H9 (cell line): ENCODE measurements around the gene SYNPO2. TPM values are rescaled to one million over a fixed set of nuclear protein-coding genes. Genes with fewer than 3 reads are reported as not detected.

Experiments used
- DNase-seq: peaks from one replicate; pipeline ENCODE4 v3.0.0-alpha.2; 2017
- H2AFZ ChIP-seq: one replicate; pipeline ENCODE4 v1.6.1; 2013; ENCODE audit warnings: mild to moderate bottlenecking, low read length, control low read depth, moderate library complexity
- H2AK5ac ChIP-seq: 2 replicates; pipeline ENCODE4 v1.6.1; 2013; ENCODE audit warnings: low read length, control low read depth, mixed read lengths; ENCODE audit not compliant: insufficient read length
- H2BK120ac ChIP-seq: one replicate; pipeline ENCODE4 v1.6.1; 2013; ENCODE audit warnings: low read depth, mild to moderate bottlenecking, low read length, control low read depth, inconsistent platforms; ENCODE audit not compliant: poor library complexity, severe bottlenecking
- H2BK12ac ChIP-seq: 2 replicates; pipeline ENCODE4 v1.6.1; 2013; ENCODE audit warnings: low read length, control low read depth, mixed read lengths, low read depth; ENCODE audit not compliant: insufficient read length
- H2BK15ac ChIP-seq: 2 replicates; pipeline ENCODE4 v1.6.1; 2013; ENCODE audit warnings: low read depth, low read length, control low read depth
- H2BK20ac ChIP-seq: one replicate; pipeline ENCODE4 v1.6.1; 2013; ENCODE audit warnings: low read depth, mild to moderate bottlenecking, low read length, control low read depth, inconsistent platforms; ENCODE audit not compliant: poor library complexity, severe bottlenecking
- H2BK5ac ChIP-seq: 2 replicates; pipeline ENCODE4 v1.6.1; 2013; ENCODE audit warnings: low read length, control low read depth, mixed read lengths; ENCODE audit not compliant: insufficient read length
- H3K14ac ChIP-seq: 2 replicates; pipeline ENCODE4 v1.6.1; 2013; ENCODE audit warnings: low read length, control low read depth; ENCODE audit not compliant: insufficient read depth
- H3K18ac ChIP-seq: 2 replicates; pipeline ENCODE4 v1.6.1; 2013; ENCODE audit warnings: low read depth, mild to moderate bottlenecking, mixed read lengths, low read length, control low read depth; ENCODE audit not compliant: insufficient read length
- H3K23ac ChIP-seq: 2 replicates; pipeline ENCODE4 v1.6.1; 2013; ENCODE audit warnings: low read length, control low read depth, mixed read lengths, low read depth; ENCODE audit not compliant: insufficient read length
- H3K23me2 ChIP-seq: 2 replicates; pipeline ENCODE4 v1.6.1; 2013; ENCODE audit warnings: low read depth, mild to moderate bottlenecking, mixed read lengths, low read length, control low read depth; ENCODE audit not compliant: insufficient read length, poor library complexity, severe bottlenecking
- H3K27ac ChIP-seq: 2 replicates; pipeline ENCODE4 v1.5.1; 2013; ENCODE audit warnings: low read length, control low read depth, mixed read lengths, low read depth; ENCODE audit not compliant: insufficient read length
- H3K27me3 ChIP-seq: 2 replicates; pipeline ENCODE4 v1.6.1; 2013; ENCODE audit warnings: low read length, control low read depth, inconsistent platforms; ENCODE audit not compliant: insufficient read depth
- H3K4ac ChIP-seq: 2 replicates; pipeline ENCODE4 v1.6.1; 2013; ENCODE audit warnings: low read depth, mild to moderate bottlenecking, control low read depth, inconsistent platforms, low read length, moderate library complexity
- H3K4me1 ChIP-seq: 2 replicates; pipeline ENCODE4 v1.6.1; 2013; ENCODE audit warnings: low read length, control low read depth, inconsistent platforms; ENCODE audit not compliant: insufficient read depth
- H3K4me2 ChIP-seq: 2 replicates; pipeline ENCODE4 v1.6.1; 2013; ENCODE audit warnings: low read length, control low read depth, mixed read lengths; ENCODE audit not compliant: insufficient read length, insufficient read depth
- H3K56ac ChIP-seq: 2 replicates; pipeline ENCODE4 v1.6.1; 2013; ENCODE audit warnings: low read depth, mild to moderate bottlenecking, mixed read lengths, low read length, control low read depth; ENCODE audit not compliant: insufficient read length
- H3K79me1 ChIP-seq: 2 replicates; pipeline ENCODE4 v1.6.1; 2013; ENCODE audit warnings: low read depth, mild to moderate bottlenecking, moderate library complexity, low read length, control low read depth, inconsistent platforms; ENCODE audit not compliant: insufficient read depth, poor library complexity, severe bottlenecking
- H3K79me2 ChIP-seq: 2 replicates; pipeline ENCODE4 v1.6.1; 2013; ENCODE audit warnings: low read length, control low read depth, inconsistent platforms; ENCODE audit not compliant: insufficient read depth
- H3K9ac ChIP-seq: 2 replicates; pipeline ENCODE4 v1.6.1; 2013; ENCODE audit warnings: low read length, control low read depth, mixed read lengths; ENCODE audit not compliant: insufficient read length; ENCODE audit errors: extremely low read depth
- H3K9me3 ChIP-seq: one replicate; pipeline ENCODE4 v1.6.1; 2013; ENCODE audit warnings: low read depth, low read length, inconsistent platforms; ENCODE audit not compliant: control insufficient read depth
- H3T11ph ChIP-seq: one replicate; pipeline ENCODE4 v1.6.1; 2013; ENCODE audit warnings: mild to moderate bottlenecking, low read length, control low read depth, inconsistent platforms
- H4K20me1 ChIP-seq: one replicate; pipeline ENCODE4 v1.6.1; 2013; ENCODE audit not compliant: control insufficient read depth, insufficient read length, insufficient read depth
- H4K5ac ChIP-seq: 2 replicates; pipeline ENCODE4 v1.6.1; 2013; ENCODE audit warnings: low read depth, mild to moderate bottlenecking, mixed read lengths, low read length, control low read depth; ENCODE audit not compliant: insufficient read length
- H4K8ac ChIP-seq: replicated peaks from 2 replicates; pipeline ENCODE4 v1.6.1; 2013; ENCODE audit warnings: low read length, control low read depth, mixed read lengths, low read depth; ENCODE audit not compliant: insufficient read length
- H4K91ac ChIP-seq: 2 replicates; pipeline ENCODE4 v1.6.1; 2013; ENCODE audit warnings: low read depth, mild to moderate bottlenecking, moderate library complexity, mixed read lengths, low read length, control low read depth; ENCODE audit not compliant: insufficient read length
- H3K27ac Mint-ChIP-seq, 3 experiments: 2 replicates in 2 of 3; 3 replicates in 1 of 3; pipeline ENCODE4 v1.8.0; 2020 to 2021; ENCODE audit warnings: mixed read lengths in 3 of 3, mild to moderate bottlenecking in 1 of 3, moderate library complexity in 1 of 3
- H3K27me3 Mint-ChIP-seq: 2 replicates; pipeline ENCODE4 v1.8.0; 2021; ENCODE audit warnings: low read depth, mild to moderate bottlenecking, moderate library complexity, mixed read lengths
- H3K36me3 Mint-ChIP-seq, 3 experiments: 2 replicates in 2 of 3; 3 replicates in 1 of 3; pipeline ENCODE4 v1.8.0; 2020 to 2021; ENCODE audit warnings: low read depth in 3 of 3, mixed read lengths in 3 of 3; ENCODE audit not compliant: insufficient read depth in 1 of 3
- H3K4me1 Mint-ChIP-seq, 2 experiments: 2 replicates each; pipeline ENCODE4 v1.8.0; 2020; ENCODE audit warnings: mixed read lengths in 2 of 2
- H3K4me3 Mint-ChIP-seq, 2 experiments: 2 replicates in 1 of 2; 3 replicates in 1 of 2; pipeline ENCODE4 v1.8.0; 2020 to 2021; ENCODE audit warnings: mild to moderate bottlenecking in 2 of 2, mixed read lengths in 2 of 2, moderate library complexity in 1 of 2
- H3K9me3 Mint-ChIP-seq, 2 experiments: 2 replicates in 1 of 2; 3 replicates in 1 of 2; pipeline ENCODE4 v1.8.0; 2020; ENCODE audit warnings: mild to moderate bottlenecking in 2 of 2, mixed read lengths in 2 of 2, moderate library complexity in 1 of 2
- CTCF ChIP-seq: fragments of 200-600 bp; sonication (generic); conservative IDR thresholded peaks from 3 replicates; pipeline ENCODE4 v1.8.0; 2021; ENCODE audit warnings: antibody characterized with exemption, mild to moderate bottlenecking
- WGBS: extraction: QIAGEN DNeasy Blood & Tissue Kit; methylation state at CpG from one replicate; pipeline ENCODE4 v1.1.7; 2013; ENCODE audit warnings: missing lambda C conversion rate, low lambda C conversion rate, mixed read lengths; ENCODE audit not compliant: insufficient read length; ENCODE audit errors: extremely low coverage; 5-methylcytosine and 5-hydroxymethylcytosine counted together
- total RNA-seq: library from RNA; stranded (reverse); gene quantifications from 2 replicates; pipeline ENCODE4 v1.2.1, GENCODE V29; 2021

SYNPO2 gene
- total RNA-seq, 1 experiment from 2014 or later = 1.1 TPM

- Histone ChIP-seq H3K18ac (no peak overlapping the region), H3K14ac (no peak overlapping the region), H3K4ac (no peak overlapping the region), H3K23ac (no peak overlapping the region), H3K56ac (no peak overlapping the region), H3K79me1 (no peaks in the 10 kb centered on the region), H4K20me1 (no peaks in the 10 kb centered on the region), H3T11ph (no peak overlapping the region), H3K27me3 (no peaks in the 10 kb centered on the region), H2BK5ac (no peak overlapping the region), H3K4me2 (no peak overlapping the region), H2AFZ (no peak overlapping the region), H2BK20ac (no peak overlapping the region), H4K8ac (no peak overlapping the region), H3K23me2 (no peaks in the 10 kb centered on the region), H4K91ac (no peak overlapping the region), H3K9me3 (no peaks in the 10 kb centered on the region), H2AK5ac (no peak overlapping the region), H3K9ac (no peak overlapping the region), H2BK12ac (no peak overlapping the region), H3K79me2 (no peaks in the 10 kb centered on the region), H3K4me1 (peaks cover 7% of the 10 kb centered on the region), H3K27ac (no peak overlapping the region), H4K5ac (no peak overlapping the region), H2BK15ac (no peak overlapping the region), H2BK120ac (no peak overlapping the region)
- no peaks in the 10 kb centered on the region for H3K27me3 Mint-ChIP-seq
- peak; percentile 54; the same call in 2 of the 3 replicates for TF ChIP-seq CTCF
- peaks cover 47 to 55% of the 10 kb centered on the region in 2 experiments for H3K4me1 Mint-ChIP-seq
- peak overlapping the region in 1 of 2 experiments; percentile 9; a peak in 1 of 5 replicates for H3K4me3 Mint-ChIP-seq
- DNase-seq = peak; percentile 72
- H3K36me3 Mint-ChIP-seq = no peaks in the 10 kb centered on the region
- H3K9me3 Mint-ChIP-seq = no peaks in the 10 kb centered on the region
- peak overlapping the region; percentile 8 to 82 (median 21); a peak in 4 of 7 replicates for H3K27ac Mint-ChIP-seq
- no CpG with 5 or more reads among the region's 4 CpGs for WGBS
Measured at GRCh38 chr4:119039779-119040178, 151.1 kb downstream of the SYNPO2 start.
